GM19467 (cell line): ENCODE data around the gene CSNK2B.

Experiments used
- ATAC-seq: cut with Tn5 transposase; IDR thresholded peaks from one replicate; pipeline ENCODE4 v1.9.1; 2021; ENCODE audit warnings: mild to moderate bottlenecking, moderate library complexity; ENCODE audit not compliant: unreplicated experiment

Gene CSNK2B

GRCh38 chr6:31660381-31661261, 5.3 kb upstream of the CSNK2B start, which contains the start of gene C6orf47:
TSS of gene C6orf47 (minus strand) at chr6:31660778. CDS start at chr6:31659947, 831 bp downstream.
- peak; percentile 36 for ATAC-seq

- no peak for ATAC-seq
Observed at GRCh38 chr6:31661262-31662123, 4.4 kb upstream of the CSNK2B start.

- ATAC-seq, result no peak
Observed at GRCh38 chr6:31662124-31662723, 3.7 kb upstream of the CSNK2B start.

GRCh38 chr6:31663126-31663960, 2.5 kb upstream of the CSNK2B start:
- ATAC-seq, result no peak

GRCh38 chr6:31663961-31664789, 1.7 kb upstream of the CSNK2B start:
- no peak for ATAC-seq

- peak; percentile 23 for ATAC-seq
Observed at GRCh38 chr6:31664790-31665500, 935 bp upstream of the CSNK2B start, which contains the start of gene GPANK1. TSS of gene GPANK1 (minus strand) at chr6:31664997. CDS start at chr6:31664478, 519 bp downstream.

- no peak for ATAC-seq
Observed at GRCh38 chr6:31666337-31666965, 571 bp downstream of the CSNK2B start.

GRCh38 chr6:31669676-31670075, 3.8 kb downstream of the CSNK2B start, which contains the start of gene LY6G5B:
TSS of gene LY6G5B (plus strand) at chr6:31669976. CDS start at chr6:31670951, 975 bp downstream.
- ATAC-seq, result no peak

GRCh38 chr6:31676322-31676903, 10.5 kb downstream of the CSNK2B start:
- no peak for ATAC-seq

- no peak for ATAC-seq
Observed at GRCh38 chr6:31676904-31677303, 11.0 kb downstream of the CSNK2B start.

- no peak for ATAC-seq
Observed at GRCh38 chr6:31677955-31678354, 12.1 kb downstream of the CSNK2B start.

GRCh38 chr6:31680226-31681134, 14.6 kb downstream of the CSNK2B start, which contains the start of gene LY6G5C:
TSS of gene LY6G5C (minus strand) at chr6:31681067. CDS start at chr6:31680373, 694 bp downstream.
- ATAC-seq, result no peak

- ATAC-seq, result no peak
Observed at GRCh38 chr6:31681135-31681671, 15.3 kb downstream of the CSNK2B start.

GRCh38 chr6:31683591-31683990, 17.7 kb downstream of the CSNK2B start:
- ATAC-seq, result no peak

- ATAC-seq, result no peak
Observed at GRCh38 chr6:31686483-31686882, 20.6 kb downstream of the CSNK2B start.

GRCh38 chr6:31687321-31687720, 21.4 kb downstream of the CSNK2B start:
- no peak for ATAC-seq
